H9 (cell line): ENCODE results near the gene RNF227. TPM values are rescaled to one million over a fixed set of nuclear protein-coding genes. Genes with fewer than 3 reads are reported as not detected.

ENCODE experiments used
- DNase-seq: peaks from one replicate; pipeline ENCODE4 v3.0.0-alpha.2; 2017
- H2AFZ ChIP-seq: one replicate; pipeline ENCODE4 v1.6.1; 2013; ENCODE audit warnings: mild to moderate bottlenecking, low read length, control low read depth, moderate library complexity
- H2AK5ac ChIP-seq: 2 replicates; pipeline ENCODE4 v1.6.1; 2013; ENCODE audit warnings: low read length, control low read depth, mixed read lengths; ENCODE audit not compliant: insufficient read length
- H2BK120ac ChIP-seq: one replicate; pipeline ENCODE4 v1.6.1; 2013; ENCODE audit warnings: low read depth, mild to moderate bottlenecking, low read length, control low read depth, inconsistent platforms; ENCODE audit not compliant: poor library complexity, severe bottlenecking
- H2BK12ac ChIP-seq: 2 replicates; pipeline ENCODE4 v1.6.1; 2013; ENCODE audit warnings: low read length, control low read depth, mixed read lengths, low read depth; ENCODE audit not compliant: insufficient read length
- H2BK15ac ChIP-seq: 2 replicates; pipeline ENCODE4 v1.6.1; 2013; ENCODE audit warnings: low read depth, low read length, control low read depth
- H2BK20ac ChIP-seq: one replicate; pipeline ENCODE4 v1.6.1; 2013; ENCODE audit warnings: low read depth, mild to moderate bottlenecking, low read length, control low read depth, inconsistent platforms; ENCODE audit not compliant: poor library complexity, severe bottlenecking
- H2BK5ac ChIP-seq: 2 replicates; pipeline ENCODE4 v1.6.1; 2013; ENCODE audit warnings: low read length, control low read depth, mixed read lengths; ENCODE audit not compliant: insufficient read length
- H3K14ac ChIP-seq: 2 replicates; pipeline ENCODE4 v1.6.1; 2013; ENCODE audit warnings: low read length, control low read depth; ENCODE audit not compliant: insufficient read depth
- H3K18ac ChIP-seq: 2 replicates; pipeline ENCODE4 v1.6.1; 2013; ENCODE audit warnings: low read depth, mild to moderate bottlenecking, mixed read lengths, low read length, control low read depth; ENCODE audit not compliant: insufficient read length
- H3K23ac ChIP-seq: 2 replicates; pipeline ENCODE4 v1.6.1; 2013; ENCODE audit warnings: low read length, control low read depth, mixed read lengths, low read depth; ENCODE audit not compliant: insufficient read length
- H3K23me2 ChIP-seq: 2 replicates; pipeline ENCODE4 v1.6.1; 2013; ENCODE audit warnings: low read depth, mild to moderate bottlenecking, mixed read lengths, low read length, control low read depth; ENCODE audit not compliant: insufficient read length, poor library complexity, severe bottlenecking
- H3K27ac ChIP-seq: 2 replicates; pipeline ENCODE4 v1.5.1; 2013; ENCODE audit warnings: low read length, control low read depth, mixed read lengths, low read depth; ENCODE audit not compliant: insufficient read length
- H3K27me3 ChIP-seq: 2 replicates; pipeline ENCODE4 v1.6.1; 2013; ENCODE audit warnings: low read length, control low read depth, inconsistent platforms; ENCODE audit not compliant: insufficient read depth
- H3K4ac ChIP-seq: 2 replicates; pipeline ENCODE4 v1.6.1; 2013; ENCODE audit warnings: low read depth, mild to moderate bottlenecking, control low read depth, inconsistent platforms, low read length, moderate library complexity
- H3K4me1 ChIP-seq: 2 replicates; pipeline ENCODE4 v1.6.1; 2013; ENCODE audit warnings: low read length, control low read depth, inconsistent platforms; ENCODE audit not compliant: insufficient read depth
- H3K4me2 ChIP-seq: 2 replicates; pipeline ENCODE4 v1.6.1; 2013; ENCODE audit warnings: low read length, control low read depth, mixed read lengths; ENCODE audit not compliant: insufficient read length, insufficient read depth
- H3K56ac ChIP-seq: 2 replicates; pipeline ENCODE4 v1.6.1; 2013; ENCODE audit warnings: low read depth, mild to moderate bottlenecking, mixed read lengths, low read length, control low read depth; ENCODE audit not compliant: insufficient read length
- H3K79me1 ChIP-seq: 2 replicates; pipeline ENCODE4 v1.6.1; 2013; ENCODE audit warnings: low read depth, mild to moderate bottlenecking, moderate library complexity, low read length, control low read depth, inconsistent platforms; ENCODE audit not compliant: insufficient read depth, poor library complexity, severe bottlenecking
- H3K79me2 ChIP-seq: 2 replicates; pipeline ENCODE4 v1.6.1; 2013; ENCODE audit warnings: low read length, control low read depth, inconsistent platforms; ENCODE audit not compliant: insufficient read depth
- H3K9ac ChIP-seq: 2 replicates; pipeline ENCODE4 v1.6.1; 2013; ENCODE audit warnings: low read length, control low read depth, mixed read lengths; ENCODE audit not compliant: insufficient read length; ENCODE audit errors: extremely low read depth
- H3K9me3 ChIP-seq: one replicate; pipeline ENCODE4 v1.6.1; 2013; ENCODE audit warnings: low read depth, low read length, inconsistent platforms; ENCODE audit not compliant: control insufficient read depth
- H3T11ph ChIP-seq: one replicate; pipeline ENCODE4 v1.6.1; 2013; ENCODE audit warnings: mild to moderate bottlenecking, low read length, control low read depth, inconsistent platforms
- H4K20me1 ChIP-seq: one replicate; pipeline ENCODE4 v1.6.1; 2013; ENCODE audit not compliant: control insufficient read depth, insufficient read length, insufficient read depth
- H4K5ac ChIP-seq: 2 replicates; pipeline ENCODE4 v1.6.1; 2013; ENCODE audit warnings: low read depth, mild to moderate bottlenecking, mixed read lengths, low read length, control low read depth; ENCODE audit not compliant: insufficient read length
- H4K8ac ChIP-seq: replicated peaks from 2 replicates; pipeline ENCODE4 v1.6.1; 2013; ENCODE audit warnings: low read length, control low read depth, mixed read lengths, low read depth; ENCODE audit not compliant: insufficient read length
- H4K91ac ChIP-seq: 2 replicates; pipeline ENCODE4 v1.6.1; 2013; ENCODE audit warnings: low read depth, mild to moderate bottlenecking, moderate library complexity, mixed read lengths, low read length, control low read depth; ENCODE audit not compliant: insufficient read length
- H3K27ac Mint-ChIP-seq, 3 experiments: 2 replicates in 2 of 3; 3 replicates in 1 of 3; pipeline ENCODE4 v1.8.0; 2020 to 2021; ENCODE audit warnings: mixed read lengths in 3 of 3, mild to moderate bottlenecking in 1 of 3, moderate library complexity in 1 of 3
- H3K27me3 Mint-ChIP-seq: 2 replicates; pipeline ENCODE4 v1.8.0; 2021; ENCODE audit warnings: low read depth, mild to moderate bottlenecking, moderate library complexity, mixed read lengths
- H3K36me3 Mint-ChIP-seq, 3 experiments: 2 replicates in 2 of 3; 3 replicates in 1 of 3; pipeline ENCODE4 v1.8.0; 2020 to 2021; ENCODE audit warnings: low read depth in 3 of 3, mixed read lengths in 3 of 3; ENCODE audit not compliant: insufficient read depth in 1 of 3
- H3K4me1 Mint-ChIP-seq, 2 experiments: 2 replicates each; pipeline ENCODE4 v1.8.0; 2020; ENCODE audit warnings: mixed read lengths in 2 of 2
- H3K4me3 Mint-ChIP-seq, 2 experiments: 2 replicates in 1 of 2; 3 replicates in 1 of 2; pipeline ENCODE4 v1.8.0; 2020 to 2021; ENCODE audit warnings: mild to moderate bottlenecking in 2 of 2, mixed read lengths in 2 of 2, moderate library complexity in 1 of 2
- H3K9me3 Mint-ChIP-seq, 2 experiments: 2 replicates in 1 of 2; 3 replicates in 1 of 2; pipeline ENCODE4 v1.8.0; 2020; ENCODE audit warnings: mild to moderate bottlenecking in 2 of 2, mixed read lengths in 2 of 2, moderate library complexity in 1 of 2
- CTCF ChIP-seq: fragments of 200-600 bp; sonication (generic); conservative IDR thresholded peaks from 3 replicates; pipeline ENCODE4 v1.8.0; 2021; ENCODE audit warnings: antibody characterized with exemption, mild to moderate bottlenecking
- WGBS: extraction: QIAGEN DNeasy Blood & Tissue Kit; methylation state at CpG from one replicate; pipeline ENCODE4 v1.1.7; 2013; ENCODE audit warnings: missing lambda C conversion rate, low lambda C conversion rate, mixed read lengths; ENCODE audit not compliant: insufficient read length; ENCODE audit errors: extremely low coverage; 5-methylcytosine and 5-hydroxymethylcytosine counted together
- total RNA-seq: library from RNA; stranded (reverse); gene quantifications from 2 replicates; pipeline ENCODE4 v1.2.1, GENCODE V29; 2021

Gene RNF227
- total RNA-seq, 1 experiment from 2014 or later: 1.9 TPM

GRCh38 chr17:7867881-7868329 is 48.2 kb downstream of the RNF227 start:
- Mint-ChIP-seq H3K4me1 (peaks cover 4% of the 10 kb centered on the region in 2 experiments), H3K27me3 (no peaks in the 10 kb centered on the region), H3K27ac (peak overlapping the region in 1 of 3 experiments; percentile 6; a peak in 1 of 7 replicates), H3K36me3 (peaks cover 3 to 27% (median 12%) of the 10 kb centered on the region in 3 experiments; a peak in 6 of 7 replicates), H3K4me3 (no peak overlapping the region), H3K9me3 (no peaks in the 10 kb centered on the region)
- H3K27me3 ChIP-seq: no peaks in the 10 kb centered on the region
- H4K91ac ChIP-seq: no peak overlapping the region
- H3K18ac ChIP-seq: no peak overlapping the region
- H3K9me3 ChIP-seq: no peaks in the 10 kb centered on the region
- no peak overlapping the region for H3K14ac ChIP-seq
- H3T11ph ChIP-seq: no peak overlapping the region
- no peaks in the 10 kb centered on the region for H3K79me2 ChIP-seq
- no peak overlapping the region for H4K5ac ChIP-seq
- no peak overlapping the region for H2BK5ac ChIP-seq
- no peak overlapping the region for H3K9ac ChIP-seq
- H2BK15ac ChIP-seq: no peak overlapping the region
- no peak overlapping the region for H2AK5ac ChIP-seq
- H3K4me2 ChIP-seq: no peak overlapping the region
- H4K8ac ChIP-seq: no peak overlapping the region
- no peak overlapping the region for H3K23ac ChIP-seq
- no peaks in the 10 kb centered on the region for H4K20me1 ChIP-seq
- no peak overlapping the region for H2BK12ac ChIP-seq
- H2BK120ac ChIP-seq: no peak overlapping the region
- no CpG with 5 or more reads among the region's 5 CpGs for WGBS
- no peaks in the 10 kb centered on the region for H3K4me1 ChIP-seq
- no peak for DNase-seq
- TF ChIP-seq CTCF: no peak
- no peak overlapping the region for H3K4ac ChIP-seq
- no peak overlapping the region for H3K56ac ChIP-seq
- no peak overlapping the region for H2AFZ ChIP-seq
- no peaks in the 10 kb centered on the region for H3K23me2 ChIP-seq
- no peaks in the 10 kb centered on the region for H3K79me1 ChIP-seq
- H2BK20ac ChIP-seq: no peak overlapping the region
- no peak overlapping the region for H3K27ac ChIP-seq
